Endothelial cell (in vitro differentiated cells): Measurements from ENCODE around the gene CIB4. TPM values are rescaled to one million over a fixed set of nuclear protein-coding genes. Genes with fewer than 3 reads are reported as not detected.

ENCODE experiments used
- DNase-seq: peaks from one replicate; pipeline ENCODE4 v3.0.0; 2021; ENCODE audit warnings: low spot score
- H3K27ac Mint-ChIP-seq: one replicate; pipeline ENCODE4 v1.8.0; 2021; ENCODE audit warnings: mixed read lengths, inconsistent platforms; ENCODE audit not compliant: unreplicated experiment
- H3K27me3 Mint-ChIP-seq: one replicate; pipeline ENCODE4 v1.8.0; 2021; ENCODE audit warnings: mild to moderate bottlenecking, moderate library complexity, mixed read lengths, inconsistent platforms; ENCODE audit not compliant: unreplicated experiment
- H3K36me3 Mint-ChIP-seq: one replicate; pipeline ENCODE4 v1.8.0; 2021; ENCODE audit warnings: mild to moderate bottlenecking, low read depth, mixed read lengths, inconsistent platforms; ENCODE audit not compliant: unreplicated experiment
- H3K4me1 Mint-ChIP-seq: one replicate; pipeline ENCODE4 v1.8.0; 2021; ENCODE audit warnings: mild to moderate bottlenecking, mixed read lengths, inconsistent platforms; ENCODE audit not compliant: unreplicated experiment
- H3K4me3 Mint-ChIP-seq: one replicate; pipeline ENCODE4 v1.8.0; 2021; ENCODE audit warnings: mild to moderate bottlenecking, mixed read lengths, inconsistent platforms; ENCODE audit not compliant: unreplicated experiment
- H3K9me3 Mint-ChIP-seq: one replicate; pipeline ENCODE4 v1.8.0; 2021; ENCODE audit warnings: mixed read lengths, inconsistent platforms; ENCODE audit not compliant: unreplicated experiment
- total RNA-seq: library from RNA; stranded (reverse); fragmentation: NEBNext Ultra II Directional; extraction: Animal tissue kit (Norgen Biotek cat#: 25700); gene quantifications from one replicate; pipeline ENCODE4 v1.2.1, GENCODE V29; 2021; ENCODE audit not compliant: unreplicated experiment
- TF ChIP-seq, protein P1 (sequence below): fragments of 200-600 bp; sonication (generic); IDR thresholded peaks from one replicate; pipeline ENCODE4 v1.5.0; 2021; ENCODE audit warnings: antibody characterized with exemption; ENCODE audit not compliant: unreplicated experiment

The CIB4 gene
- total RNA-seq, 1 donor from 2014 or later, result not detected

DNA sequence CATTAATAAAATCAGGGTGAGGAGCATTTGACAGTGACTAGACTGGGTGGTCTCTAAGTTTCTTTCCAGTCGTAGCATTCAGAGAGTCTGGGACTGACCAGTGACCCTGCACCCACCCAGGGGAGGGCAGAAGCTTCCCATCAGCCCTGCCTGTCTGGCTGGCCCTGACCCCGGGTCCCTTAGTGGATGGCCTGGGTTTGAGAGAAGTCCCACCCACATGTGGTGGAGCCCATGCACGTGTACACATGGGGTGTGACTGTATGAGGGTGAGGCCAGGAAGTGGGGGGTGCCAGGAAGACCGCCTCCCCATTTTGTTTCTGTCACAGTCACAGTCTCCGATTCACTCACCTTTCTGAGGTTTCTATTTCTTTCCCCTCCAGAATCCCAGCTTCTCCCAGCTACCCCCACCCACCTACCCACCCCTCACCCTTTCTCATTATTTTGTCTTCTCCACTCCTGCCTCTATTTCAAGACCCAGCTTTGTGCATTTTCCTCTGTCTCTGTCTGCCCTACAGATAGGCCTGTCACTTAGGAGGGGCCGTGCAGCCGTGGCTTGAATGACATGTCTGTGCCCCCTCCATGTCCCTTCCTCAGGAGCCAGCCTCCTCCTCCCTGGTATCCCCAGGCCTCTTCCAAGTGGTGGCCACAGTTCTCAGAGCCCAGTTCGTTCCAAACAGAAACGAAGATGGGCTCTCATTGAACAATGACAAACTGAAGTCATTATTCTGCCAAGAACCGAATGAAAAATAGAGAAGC lies 13.6 kb downstream of the CIB4 start:
- Mint-ChIP-seq H3K27ac (no peak overlapping the region), H3K36me3 (no peaks in the 10 kb centered on the region), H3K4me3 (no peak overlapping the region), H3K4me1 (peaks cover 11% of the 10 kb centered on the region), H3K27me3 (peaks cover 11% of the 10 kb centered on the region), H3K9me3 (no peaks in the 10 kb centered on the region)
- TF ChIP-seq, protein P1, sequence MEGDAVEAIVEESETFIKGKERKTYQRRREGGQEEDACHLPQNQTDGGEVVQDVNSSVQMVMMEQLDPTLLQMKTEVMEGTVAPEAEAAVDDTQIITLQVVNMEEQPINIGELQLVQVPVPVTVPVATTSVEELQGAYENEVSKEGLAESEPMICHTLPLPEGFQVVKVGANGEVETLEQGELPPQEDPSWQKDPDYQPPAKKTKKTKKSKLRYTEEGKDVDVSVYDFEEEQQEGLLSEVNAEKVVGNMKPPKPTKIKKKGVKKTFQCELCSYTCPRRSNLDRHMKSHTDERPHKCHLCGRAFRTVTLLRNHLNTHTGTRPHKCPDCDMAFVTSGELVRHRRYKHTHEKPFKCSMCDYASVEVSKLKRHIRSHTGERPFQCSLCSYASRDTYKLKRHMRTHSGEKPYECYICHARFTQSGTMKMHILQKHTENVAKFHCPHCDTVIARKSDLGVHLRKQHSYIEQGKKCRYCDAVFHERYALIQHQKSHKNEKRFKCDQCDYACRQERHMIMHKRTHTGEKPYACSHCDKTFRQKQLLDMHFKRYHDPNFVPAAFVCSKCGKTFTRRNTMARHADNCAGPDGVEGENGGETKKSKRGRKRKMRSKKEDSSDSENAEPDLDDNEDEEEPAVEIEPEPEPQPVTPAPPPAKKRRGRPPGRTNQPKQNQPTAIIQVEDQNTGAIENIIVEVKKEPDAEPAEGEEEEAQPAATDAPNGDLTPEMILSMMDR, result no peak
- DNase-seq, result no peak

DNA sequence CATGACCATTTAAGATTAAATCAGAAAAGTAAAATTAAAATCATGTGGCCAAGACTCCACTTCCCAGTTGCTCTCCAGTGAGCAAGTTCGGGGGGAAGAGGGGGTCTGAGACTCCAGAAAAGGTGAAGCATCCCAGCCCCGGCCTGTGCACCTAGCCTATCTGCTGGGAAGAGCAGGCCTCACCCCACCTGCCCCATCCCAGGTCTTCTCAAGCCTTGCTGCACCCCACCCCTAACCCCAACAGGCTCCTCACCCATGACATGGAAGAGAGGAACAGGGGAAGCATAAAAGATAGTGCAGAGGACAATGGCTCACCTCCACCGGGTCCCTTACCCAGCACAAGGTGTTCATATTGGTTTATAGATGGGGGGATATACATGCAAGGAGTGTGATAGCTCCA lies 14.6 kb downstream of the CIB4 start:
- Mint-ChIP-seq H3K4me1 (peaks cover 11% of the 10 kb centered on the region), H3K27ac (no peak overlapping the region), H3K36me3 (no peaks in the 10 kb centered on the region), H3K4me3 (no peak overlapping the region), H3K27me3 (peaks cover 11% of the 10 kb centered on the region), H3K9me3 (no peaks in the 10 kb centered on the region)
- DNase-seq, result no peak
- TF ChIP-seq, protein P1, result no peak

DNA sequence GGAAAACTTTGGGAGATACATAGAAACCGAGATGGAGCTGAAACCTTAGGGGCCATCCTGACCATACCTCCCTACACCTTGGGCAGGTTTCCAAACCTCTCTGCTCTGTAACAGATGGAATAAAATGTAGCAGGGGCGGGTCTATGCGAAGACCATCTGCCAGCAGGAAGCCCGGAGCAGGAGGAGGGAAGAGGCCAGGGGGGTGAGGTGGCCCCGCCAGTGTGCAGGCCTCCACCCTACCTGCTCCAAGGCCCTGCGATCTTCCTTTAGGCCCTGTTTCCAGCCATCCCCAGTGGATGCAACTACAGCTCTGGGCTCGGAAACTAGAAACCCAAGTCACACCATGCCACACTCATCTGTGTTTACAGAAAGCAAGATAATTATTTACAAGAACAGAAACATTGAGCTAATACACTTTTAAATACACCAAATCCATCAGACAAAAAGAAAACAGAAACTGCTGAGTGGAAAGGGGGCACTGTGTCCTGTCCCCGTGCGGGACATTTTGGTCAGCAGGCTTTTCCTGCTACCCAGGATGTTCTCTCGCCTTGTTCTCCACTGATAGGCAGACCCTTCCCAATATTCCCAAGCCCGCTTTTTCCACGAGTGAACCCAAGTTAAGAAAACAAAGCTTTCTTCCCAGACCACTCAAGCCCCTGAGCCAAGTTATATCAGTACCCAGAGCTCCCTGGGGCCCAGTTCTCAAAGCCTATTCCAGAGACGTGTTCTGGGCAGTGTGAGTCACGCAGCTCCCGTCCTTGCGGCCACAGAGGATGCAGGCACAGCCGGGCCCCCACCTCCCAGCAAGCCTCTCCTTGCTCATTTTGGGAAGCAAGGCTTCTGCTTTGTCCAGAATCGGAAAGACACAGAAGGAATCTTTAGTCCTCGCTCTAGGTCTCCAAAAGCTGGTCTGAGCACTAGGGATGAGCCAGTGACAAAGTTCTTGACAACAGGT lies 17.3 kb downstream of the CIB4 start:
- peaks cover 20% of the 10 kb centered on the region for H3K4me1 Mint-ChIP-seq
- TF ChIP-seq, protein P1, result no peak
- peaks cover 12% of the 10 kb centered on the region for H3K27me3 Mint-ChIP-seq
- H3K9me3 Mint-ChIP-seq, result no peaks in the 10 kb centered on the region
- peak overlapping the region; percentile 36 for H3K27ac Mint-ChIP-seq
- no peak overlapping the region for H3K4me3 Mint-ChIP-seq
- H3K36me3 Mint-ChIP-seq, result no peaks in the 10 kb centered on the region
- no peak for DNase-seq

DNA sequence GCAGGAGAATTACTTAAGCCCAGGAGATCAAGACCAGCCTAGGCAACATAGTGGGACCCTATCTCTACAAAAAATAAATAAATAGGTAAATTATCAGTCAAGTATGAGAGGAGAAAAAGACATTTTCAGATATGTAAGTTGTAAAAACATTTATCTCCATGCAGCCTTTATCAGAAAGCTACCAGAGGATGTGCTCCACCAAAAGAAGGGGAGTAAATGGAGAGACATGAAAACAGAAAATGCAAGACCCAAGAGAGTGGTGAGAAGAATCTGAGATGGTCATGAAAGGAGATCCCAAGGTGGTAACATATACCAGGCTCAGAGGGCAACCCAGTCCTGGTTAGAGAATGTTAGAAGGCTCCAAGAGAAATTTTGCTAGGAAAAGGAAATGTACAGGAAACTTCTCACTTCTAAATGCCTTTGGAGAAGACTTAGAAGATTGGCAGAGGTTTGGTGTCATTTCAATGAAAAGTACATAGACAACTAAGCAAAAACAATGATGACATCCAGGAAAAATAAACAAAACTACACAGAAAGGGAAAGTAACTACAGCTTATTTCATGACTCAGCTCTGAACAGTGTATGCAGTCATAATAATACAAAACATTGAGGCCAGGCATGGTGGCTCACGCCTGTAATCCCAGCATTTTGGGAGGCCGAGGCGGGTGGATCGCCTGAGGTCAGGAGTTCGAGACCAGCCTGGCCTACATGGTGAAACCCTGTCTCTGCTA lies 19.5 kb downstream of the CIB4 start:
- no peak for DNase-seq
- Mint-ChIP-seq H3K4me3 (no peak overlapping the region), H3K36me3 (no peaks in the 10 kb centered on the region), H3K9me3 (no peaks in the 10 kb centered on the region), H3K4me1 (peaks cover 16% of the 10 kb centered on the region), H3K27ac (no peak overlapping the region), H3K27me3 (peaks cover 9% of the 10 kb centered on the region)
- TF ChIP-seq, protein P1, result no peak
